Measurements from ENCODE around the gene PLPPR5.

GRCh38 chr1:98963064-98963758 lies 41.5 kb downstream of the PLPPR5 start:
- TF ChIP-seq CTCF (IDR thresholded peaks at IDR 0.05) (no peak), POLR2AphosphoS5 (IDR thresholded peaks at IDR 0.05) (no peak), POLR2A (IDR thresholded peaks at IDR 0.05) (no peak), EP300 (IDR thresholded peaks at IDR 0.05) (no peak)

All from sigmoid colon (tissue), 4 donors.